ENCODE data around the gene COL18A1. TPM values are rescaled to one million over a fixed set of nuclear protein-coding genes. Genes with fewer than 3 reads are reported as not detected.

The COL18A1 gene
- total and polyA plus RNA-seq, 9 of the 15 experiments (the other 6 are each of a cell fraction or from before 2014, with no cell fraction given) = 0.14 to 16.4 (median 2.0) TPM

GRCh38 chr21:45418301-45419071, 13.5 kb downstream of the COL18A1 start:
- no peak overlapping the region for H2AFZ ChIP-seq (ENCODE audit: low read depth, low read length)
- no peaks in the 10 kb centered on the region; a peak in 1 of 5 replicates for H3K27me3 ChIP-seq (ENCODE audit: control insufficient read depth in 2 of 2, insufficient read depth in 2 of 2, low read length in 2 of 2)
- ATAC-seq (no peak), DNase-seq (ENCODE audit: extremely low read depth in 1 of 4, low spot score in 3 of 4) (no peak), FAIRE-seq (no peak)
- peaks cover 2 to 80% of the 10 kb centered on the region in 2 experiments; a peak in 4 of 5 replicates for H3K4me1 ChIP-seq (replicated peaks in 1 of 2; ENCODE audit: control insufficient read depth in 2 of 2, insufficient read depth in 2 of 2, low read length in 2 of 2)
- H3K9me1 ChIP-seq (ENCODE audit: control insufficient read depth, insufficient read depth, low read length) = peaks cover 3% of the 10 kb centered on the region
- in situ Hi-C loops (cut with MboI) (no loop called here), intact Hi-C loops (cut with micrococcal nuclease) (no loop called here)
- no peak overlapping the region for H3K27ac ChIP-seq (ENCODE audit: extremely low read depth, low read depth, low read length)
- H3K9me3 ChIP-seq (replicated peaks; ENCODE audit: control insufficient read depth, insufficient read depth, low read depth, low read length) = no peaks in the 10 kb centered on the region
- POLR2A ChIA-PET = interaction anchor here (0.6 to 1.0 kb wide), 3 partner anchors 9 to 371 kb away, joined by 3 read pairs; no protein-coding TSS in a partner anchor
- H3K9ac ChIP-seq (ENCODE audit: insufficient read depth in 1 of 2, low read depth in 2 of 2, low read length in 2 of 2) = no peak overlapping the region
- BruUV-seq (replicated peaks) = no TSS peak
- WGBS (ENCODE audit: insufficient coverage, low coverage, missing lambda C conversion rate) = 44% methylated on average over 32 of the region's 34 CpGs
- H3K4me3 ChIP-seq = no peak overlapping the region
- no peak overlapping the region for H3K4me2 ChIP-seq (ENCODE audit: insufficient read depth, low read length)
- H3K36me3 ChIP-seq (ENCODE audit: control insufficient read depth, insufficient read depth, low read length) = no peaks in the 10 kb centered on the region
- H3K79me2 ChIP-seq (ENCODE audit: control insufficient read depth, insufficient read depth, low read length) = peaks cover 3% of the 10 kb centered on the region; the same call in 2 of the 3 replicates
- H4K20me1 ChIP-seq (replicated peaks; ENCODE audit: control insufficient read depth, insufficient read depth, low read length) = peaks cover 45% of the 10 kb centered on the region
- TF ChIP-seq ZNF282 (CRISPR knock-in tag; IDR thresholded peaks at IDR 0.05) (0 out of 2 replicates have a peak, but pooled peaks have one; percentile 41), RFX1 (IDR thresholded peaks at IDR 0.05) (no peak)
- CTCF ChIA-PET (ENCODE audit: low intra/inter-chr PET ratio) = no interaction called here

GRCh38 chr21:45419162-45419561, 14.2 kb downstream of the COL18A1 start:
- H3K27me3 ChIP-seq (ENCODE audit: control insufficient read depth in 2 of 2, insufficient read depth in 2 of 2, low read length in 2 of 2) = no peaks in the 10 kb centered on the region; a peak in 2 of 5 replicates
- DNase-seq (ENCODE audit: extremely low read depth in 1 of 4, low spot score in 3 of 4) = no peak
- WGBS (ENCODE audit: insufficient coverage, low coverage, missing lambda C conversion rate) = 71% methylated on average over 25 of the region's 25 CpGs
- in situ Hi-C loops (cut with MboI) (no loop called here), intact Hi-C loops (cut with micrococcal nuclease) (no loop called here)
- no peak overlapping the region for H3K4me2 ChIP-seq (ENCODE audit: insufficient read depth, low read length)
- no peak for ATAC-seq
- no peak overlapping the region for H3K4me3 ChIP-seq
- H3K9ac ChIP-seq (ENCODE audit: insufficient read depth in 1 of 2, low read depth in 2 of 2, low read length in 2 of 2) = no peak overlapping the region
- peaks cover 3% of the 10 kb centered on the region for H3K9me1 ChIP-seq (ENCODE audit: control insufficient read depth, insufficient read depth, low read length)
- peaks cover 2% of the 10 kb centered on the region; the same call in 1 of the 3 replicates for H3K79me2 ChIP-seq (ENCODE audit: control insufficient read depth, insufficient read depth, low read length)
- CTCF ChIA-PET (ENCODE audit: low intra/inter-chr PET ratio) = no interaction called here
- peaks cover 0 to 80% of the 10 kb centered on the region in 2 experiments; a peak in 3 of 5 replicates for H3K4me1 ChIP-seq (replicated peaks in 1 of 2; ENCODE audit: control insufficient read depth in 2 of 2, insufficient read depth in 2 of 2, low read length in 2 of 2)
- H4K20me1 ChIP-seq (replicated peaks; ENCODE audit: control insufficient read depth, insufficient read depth, low read length) = peaks cover 45% of the 10 kb centered on the region
- no peak overlapping the region for H2AFZ ChIP-seq (ENCODE audit: low read depth, low read length)
- H3K9me3 ChIP-seq (replicated peaks; ENCODE audit: control insufficient read depth, insufficient read depth, low read depth, low read length) = no peaks in the 10 kb centered on the region
- H3K36me3 ChIP-seq (ENCODE audit: control insufficient read depth, insufficient read depth, low read length) = no peaks in the 10 kb centered on the region
- no peak overlapping the region for H3K27ac ChIP-seq (ENCODE audit: extremely low read depth, low read depth, low read length)
- POLR2A ChIA-PET = interaction anchor here (0.6 to 1.0 kb wide), 4 partner anchors 11 to 98 kb away, joined by 3 to 5 read pairs (median 4); no protein-coding TSS in a partner anchor
- no peak for FAIRE-seq
- BruUV-seq (replicated peaks) = no TSS peak
- TF ChIP-seq, protein P1, sequence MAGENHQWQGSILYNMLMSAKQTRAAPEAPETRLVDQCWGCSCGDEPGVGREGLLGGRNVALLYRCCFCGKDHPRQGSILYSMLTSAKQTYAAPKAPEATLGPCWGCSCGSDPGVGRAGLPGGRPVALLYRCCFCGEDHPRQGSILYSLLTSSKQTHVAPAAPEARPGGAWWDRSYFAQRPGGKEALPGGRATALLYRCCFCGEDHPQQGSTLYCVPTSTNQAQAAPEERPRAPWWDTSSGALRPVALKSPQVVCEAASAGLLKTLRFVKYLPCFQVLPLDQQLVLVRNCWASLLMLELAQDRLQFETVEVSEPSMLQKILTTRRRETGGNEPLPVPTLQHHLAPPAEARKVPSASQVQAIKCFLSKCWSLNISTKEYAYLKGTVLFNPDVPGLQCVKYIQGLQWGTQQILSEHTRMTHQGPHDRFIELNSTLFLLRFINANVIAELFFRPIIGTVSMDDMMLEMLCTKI (IDR thresholded peaks at IDR 0.05; ENCODE audit: partially characterized antibody) = no peak
- TF ChIP-seq XRCC4 (IDR thresholded peaks at IDR 0.05; ENCODE audit: extremely low read depth, insufficient read depth, insufficient read length) (no peak), CEBPB (tag; IDR thresholded peaks at IDR 0.05) (peak; percentile 67), CEBPG (CRISPR knock-in tag; IDR thresholded peaks at IDR 0.05) (peak; percentile 46; the same call in 1 of the 2 replicates), CEBPG (tag; conservative IDR thresholded peaks at IDR 0.05 in 1 of 2, IDR thresholded peaks at IDR 0.05 in 1 of 2) (no peak), ATF1 (CRISPR knock-in tag; IDR thresholded peaks at IDR 0.05) (no peak), ATF1 (tag; IDR thresholded peaks at IDR 0.05) (peak; percentile 58; the same call in 1 of the 2 replicates), ATF3 (IDR thresholded peaks at IDR 0.05) (peak; percentile 35; the same call in 1 of the 2 replicates), ATF3 (CRISPR knock-in tag; conservative IDR thresholded peaks at IDR 0.05) (no peak), CREM (IDR thresholded peaks at IDR 0.05; ENCODE audit: low read depth) (0 out of 2 replicates have a peak, but pooled peaks have one; percentile 30)
